ENCODE measurements around the gene CEACAM18. TPM values are rescaled to one million over a fixed set of nuclear protein-coding genes. Genes with fewer than 3 reads are reported as not detected.

CEACAM18 gene
- total and polyA plus RNA-seq, 2 of the 8 experiments (the other 6 are each of a cell fraction or from before 2014, with no cell fraction given): not detected

DNA sequence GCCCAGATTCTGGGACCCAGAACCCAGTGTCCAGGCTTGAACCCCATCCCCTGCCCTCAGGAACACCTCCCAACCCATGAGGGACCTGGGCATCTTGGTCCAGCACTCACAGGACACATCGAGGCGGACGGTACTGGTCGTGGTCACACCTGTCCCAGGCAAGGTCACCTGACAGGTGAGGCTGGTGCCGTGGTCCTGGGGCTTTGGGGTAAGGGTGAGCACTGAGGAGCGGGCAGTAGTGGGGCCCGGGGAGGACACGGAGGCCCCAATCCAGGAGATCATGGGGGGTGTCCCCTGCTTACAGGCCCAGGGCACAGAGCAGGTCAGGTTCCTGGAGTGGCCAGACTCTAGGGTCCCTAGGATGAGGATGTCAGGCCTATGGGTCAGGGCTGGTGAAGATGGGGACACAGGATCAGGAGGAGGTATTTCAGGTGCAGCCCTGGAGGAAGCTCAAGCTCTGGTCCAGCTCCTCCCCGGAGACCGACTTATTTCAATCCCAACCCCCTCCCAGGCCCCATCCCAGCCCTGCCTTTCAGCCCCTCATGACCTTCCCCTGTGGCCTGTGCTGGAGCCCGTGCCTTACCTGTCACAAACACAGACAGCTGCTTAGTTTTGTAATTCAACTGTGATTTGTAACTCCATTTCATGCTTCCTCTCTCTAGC lies 20.9 kb upstream of the CEACAM18 start:
- ChIA-PET CTCF (ENCODE audit: partially characterized antibody) (interaction anchor here (0.6 to 0.9 kb wide), 3 partner anchors 16 to 148 kb away, joined by 3 to 4 read pairs (median 3); no protein-coding TSS in a partner anchor), POLR2A (ENCODE audit: partially characterized antibody) (interaction anchor here (0.6 kb wide), 1 partner anchor 114 kb away, joined by 4 read pairs; the partner anchor contains the start of gene ZNF175)
- Histone ChIP-seq H3K23ac (ENCODE audit: insufficient read length) (no peak overlapping the region), H2AK5ac (ENCODE audit: low read depth, low read length) (no peak overlapping the region), H3K56ac (replicated peaks; ENCODE audit: insufficient read length, low read depth, low read length) (no peak overlapping the region), H2BK120ac (replicated peaks; ENCODE audit: low read depth, low read length) (no peak overlapping the region), H2AFZ (ENCODE audit: low read length) (no peak overlapping the region), H4K20me1 (replicated peaks in 1 of 2; ENCODE audit: control insufficient read depth in 1 of 2, insufficient read depth in 2 of 2, low read length in 2 of 2) (no peaks in the 10 kb centered on the region), H3K4ac (replicated peaks; ENCODE audit: insufficient read length, low read depth, low read length) (no peak overlapping the region), H3K27ac (ENCODE audit: low read depth, low read length) (no peak overlapping the region), H2BK5ac (ENCODE audit: low read depth, low read length) (no peak overlapping the region), H3K27me3 (replicated peaks in 1 of 4; ENCODE audit: control insufficient read depth in 3 of 4, extremely low read depth in 1 of 4, insufficient read depth in 3 of 4, low read length in 3 of 4) (no peaks in the 10 kb centered on the region), H3K9ac (replicated peaks in 1 of 4; ENCODE audit: extremely low read depth in 1 of 4, low read depth in 3 of 4, low read length in 3 of 4) (no peak overlapping the region), H3K14ac (ENCODE audit: insufficient read length) (no peak overlapping the region), H4K5ac (ENCODE audit: insufficient read length, low read depth, low read length) (no peak overlapping the region), H3K79me1 (ENCODE audit: low read depth, low read length) (no peaks in the 10 kb centered on the region), H4K8ac (ENCODE audit: extremely low read depth, insufficient read depth, low read length) (no peak overlapping the region), H3K4me1 (replicated peaks in 1 of 4; ENCODE audit: control insufficient read depth in 3 of 4, insufficient read depth in 4 of 4, low read length in 3 of 4) (peaks cover 0 to 3% (median 0%) of the 10 kb centered on the region in 4 experiments; a peak in 1 of 7 replicates), H2BK15ac (ENCODE audit: low read length) (no peak overlapping the region), H2BK20ac (ENCODE audit: low read length) (no peak overlapping the region), H3K79me2 (ENCODE audit: control insufficient read depth in 1 of 2, insufficient read depth in 2 of 2, low read length in 2 of 2) (no peaks in the 10 kb centered on the region), H2BK12ac (ENCODE audit: low read depth, low read length) (no peak overlapping the region), H4K91ac (replicated peaks; ENCODE audit: insufficient read length, low read length) (no peak overlapping the region), H3K23me2 (ENCODE audit: low read depth, low read length) (peaks cover 5% of the 10 kb centered on the region; the same call in 1 of the 2 replicates), H3K4me2 (ENCODE audit: insufficient read depth in 1 of 2, low read depth in 2 of 2, low read length in 2 of 2) (no peak overlapping the region), H3K4me3 (ENCODE audit: extremely low read depth in 1 of 4, insufficient read depth in 2 of 4, low read depth in 3 of 4, low read length in 4 of 4) (no peak overlapping the region), H3K36me3 (ENCODE audit: control insufficient read depth in 2 of 4, insufficient read depth in 4 of 4, low read length in 3 of 4) (no peaks in the 10 kb centered on the region), H3K9me3 (ENCODE audit: insufficient read depth in 2 of 2, low read depth in 1 of 2, low read length in 1 of 2) (peaks cover 32 to 51% of the 10 kb centered on the region in 2 experiments; a peak in 3 of 4 replicates), H3K18ac (ENCODE audit: extremely low read depth, low read length) (no peak overlapping the region)
- no peak for TF ChIP-seq SIRT6 (IDR thresholded peaks at IDR 0.05; ENCODE audit: low read length)
- TF ChIP-seq, protein P1, sequence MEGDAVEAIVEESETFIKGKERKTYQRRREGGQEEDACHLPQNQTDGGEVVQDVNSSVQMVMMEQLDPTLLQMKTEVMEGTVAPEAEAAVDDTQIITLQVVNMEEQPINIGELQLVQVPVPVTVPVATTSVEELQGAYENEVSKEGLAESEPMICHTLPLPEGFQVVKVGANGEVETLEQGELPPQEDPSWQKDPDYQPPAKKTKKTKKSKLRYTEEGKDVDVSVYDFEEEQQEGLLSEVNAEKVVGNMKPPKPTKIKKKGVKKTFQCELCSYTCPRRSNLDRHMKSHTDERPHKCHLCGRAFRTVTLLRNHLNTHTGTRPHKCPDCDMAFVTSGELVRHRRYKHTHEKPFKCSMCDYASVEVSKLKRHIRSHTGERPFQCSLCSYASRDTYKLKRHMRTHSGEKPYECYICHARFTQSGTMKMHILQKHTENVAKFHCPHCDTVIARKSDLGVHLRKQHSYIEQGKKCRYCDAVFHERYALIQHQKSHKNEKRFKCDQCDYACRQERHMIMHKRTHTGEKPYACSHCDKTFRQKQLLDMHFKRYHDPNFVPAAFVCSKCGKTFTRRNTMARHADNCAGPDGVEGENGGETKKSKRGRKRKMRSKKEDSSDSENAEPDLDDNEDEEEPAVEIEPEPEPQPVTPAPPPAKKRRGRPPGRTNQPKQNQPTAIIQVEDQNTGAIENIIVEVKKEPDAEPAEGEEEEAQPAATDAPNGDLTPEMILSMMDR (IDR thresholded peaks at IDR 0.05; ENCODE audit: control extremely low read depth in 1 of 3, insufficient read depth in 1 of 3, low read depth in 1 of 3, low read length in 3 of 3): no peak
- TF ChIP-seq GABPA (IDR thresholded peaks at IDR 0.05; ENCODE audit: borderline replicate concordance, insufficient read depth, low read length): no peak
- TF ChIP-seq SP2 (IDR thresholded peaks at IDR 0.05; ENCODE audit: low read length): no peak
- DNase-seq (ENCODE audit: low read depth in 1 of 2, low spot score in 2 of 2) (no peak), FAIRE-seq (no peak)
- WGBS, 2 experiments (ENCODE audit: extremely low coverage in 1 of 2, insufficient coverage in 1 of 2, insufficient read length in 1 of 2, insufficient replicate concordance in 2 of 2, low coverage in 1 of 2, low lambda C conversion rate in 2 of 2, missing lambda C conversion rate in 1 of 2): 83% methylated on average over 9 of the region's 11 CpGs; no CpG with 5 or more reads in 1 of the 2 experiments

Data from H1 (cell line).